Panc1 (cell line): ENCODE measurements around the gene TMEM258.

ENCODE experiments used
- CTCF ChIP-seq: fragments of 450-650 bp; IDR thresholded peaks from 2 replicates; pipeline ENCODE4 v1.5.1; 2017; ENCODE audit warnings: mild to moderate bottlenecking
- POLR2AphosphoS5 ChIP-seq: IDR thresholded peaks from 2 replicates; pipeline ENCODE4 v1.6.1; 2012; ENCODE audit warnings: mild to moderate bottlenecking, low read depth, low read length, moderate library complexity
- REST ChIP-seq, 2 experiments: IDR thresholded peaks; 2 replicates each; pipeline ENCODE4 v1.6.1; 2011 to 2012; ENCODE audit warnings: low read depth in 2 of 2, control low read depth in 1 of 2, low read length in 1 of 2, mild to moderate bottlenecking in 1 of 2, moderate library complexity in 1 of 2; ENCODE audit not compliant: insufficient read depth in 1 of 2
- SIN3A ChIP-seq: IDR thresholded peaks from 2 replicates; pipeline ENCODE4 v1.6.1; 2012; ENCODE audit warnings: low read depth, mild to moderate bottlenecking, low read length, moderate library complexity, borderline replicate concordance; ENCODE audit not compliant: insufficient read depth
- TCF7L2 ChIP-seq: IDR thresholded peaks from 2 replicates; pipeline ENCODE4 v1.6.1; 2011; ENCODE audit warnings: mild to moderate bottlenecking, low read depth, low read length, inconsistent platforms

GRCh38 chr11:61754534-61755482 is 37.6 kb downstream of the TMEM258 start:
- no peak for TF ChIP-seq REST (IDR thresholded peaks at IDR 0.05; ENCODE audit: insufficient read depth in 1 of 2, low read depth in 2 of 2, low read length in 1 of 2)
- TF ChIP-seq CTCF = no peak
- no peak for TF ChIP-seq POLR2AphosphoS5
- no peak for TF ChIP-seq SIN3A
- TF ChIP-seq TCF7L2 = no peak
